Mucosa of descending colon (tissue), 3 donors: ENCODE data around the gene GALNTL6. TPM values are rescaled to one million over a fixed set of nuclear protein-coding genes. Genes with fewer than 3 reads are reported as not detected.
"Not testable (repeated sequence)": the region's sequence is repeated elsewhere in the genome, so short reads cannot be mapped to it uniquely, and the experiment has no call there.

Source experiments
- ATAC-seq: fragments of 200-7000 bp; cut with Tn5 transposase; one replicate; pipeline ENCODE4 v1.9.1; 2020; ENCODE audit warnings: mild to moderate bottlenecking, moderate library complexity
- DNase-seq, 3 donors: peaks; one replicate each; pipeline ENCODE4 v3.0.0-alpha.2; 2020
- H3K36me3 ChIP-seq: fragments of 200-600 bp; one replicate; pipeline ENCODE4 v1.8.0; 2021; ENCODE audit warnings: low read depth, mild to moderate bottlenecking
- H3K4me1 ChIP-seq: fragments of 200-600 bp; one replicate; pipeline ENCODE4 v1.8.0; 2021; ENCODE audit warnings: low read depth, mild to moderate bottlenecking
- H3K4me3 ChIP-seq: fragments of 200-600 bp; one replicate; pipeline ENCODE4 v1.8.0; 2021; ENCODE audit warnings: mild to moderate bottlenecking
- H3K9me3 ChIP-seq: fragments of 200-600 bp; one replicate; pipeline ENCODE4 v1.8.0; 2021; ENCODE audit warnings: mild to moderate bottlenecking
- intact Hi-C, 2 donors: fragments of 100-400 bp; cut with DNase I in 1 of 2; cut with micrococcal nuclease in 1 of 2; formaldehyde crosslinking; loops; one replicate each; pipeline versions ENCODE4 v1.11.0 to v1.11.1; 2022; cut with DNase I, micrococcal nuclease
- total RNA-seq, 3 donors: library from RNA; stranded (reverse); fragmentation: NEBNext Ultra II Directional in 2 of 3; extraction: Animal tissue kit (Norgen Biotek cat#: 25700) in 2 of 3; gene quantifications; one replicate each; pipeline versions ENCODE4 v1.2.1 to v1.2.4, GENCODE V29; 2021 to 2023
- TF ChIP-seq, protein P1 (sequence below): fragments of 200-600 bp; IDR thresholded peaks from one replicate; pipeline ENCODE4 v1.8.0; 2022; ENCODE audit warnings: antibody characterized with exemption, mild to moderate bottlenecking
- donor health status: DM: no; HTN: no; CAD: no; lungs with moderate emphysema.
- donor health status: DM: no; HTN: no; CAD: no.
- donor health status: DM: no; HTN: yes; CAD: no.

Gene GALNTL6
- total RNA-seq, 3 donors from 2014 or later = 0.12 to 0.27 (median 0.19) TPM

DNA sequence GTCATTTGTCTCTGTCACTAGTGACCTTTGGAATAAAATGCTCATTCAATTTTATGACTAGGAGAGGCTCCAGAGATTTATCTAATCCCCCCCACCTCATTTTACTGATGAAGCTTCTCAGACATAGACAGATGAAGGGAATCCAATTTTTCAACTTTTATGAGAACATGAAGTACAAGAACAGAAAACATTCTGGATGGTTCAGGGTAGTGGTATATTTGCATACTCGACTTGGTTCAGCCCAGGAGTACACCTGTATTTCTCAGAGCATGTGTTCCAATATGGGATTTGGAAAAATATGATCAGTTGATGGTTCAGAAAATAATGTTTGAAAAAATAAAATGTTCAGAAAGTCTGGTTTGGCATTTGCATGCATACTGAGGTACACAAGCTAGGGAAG, 1224.0 kb downstream of the GALNTL6 start:
- Histone ChIP-seq H3K4me3 (no peak overlapping the region), H3K36me3 (no peaks in the 10 kb centered on the region), H3K9me3 (no peaks in the 10 kb centered on the region), H3K4me1 (peaks cover 24% of the 10 kb centered on the region)
- TF ChIP-seq, protein P1, sequence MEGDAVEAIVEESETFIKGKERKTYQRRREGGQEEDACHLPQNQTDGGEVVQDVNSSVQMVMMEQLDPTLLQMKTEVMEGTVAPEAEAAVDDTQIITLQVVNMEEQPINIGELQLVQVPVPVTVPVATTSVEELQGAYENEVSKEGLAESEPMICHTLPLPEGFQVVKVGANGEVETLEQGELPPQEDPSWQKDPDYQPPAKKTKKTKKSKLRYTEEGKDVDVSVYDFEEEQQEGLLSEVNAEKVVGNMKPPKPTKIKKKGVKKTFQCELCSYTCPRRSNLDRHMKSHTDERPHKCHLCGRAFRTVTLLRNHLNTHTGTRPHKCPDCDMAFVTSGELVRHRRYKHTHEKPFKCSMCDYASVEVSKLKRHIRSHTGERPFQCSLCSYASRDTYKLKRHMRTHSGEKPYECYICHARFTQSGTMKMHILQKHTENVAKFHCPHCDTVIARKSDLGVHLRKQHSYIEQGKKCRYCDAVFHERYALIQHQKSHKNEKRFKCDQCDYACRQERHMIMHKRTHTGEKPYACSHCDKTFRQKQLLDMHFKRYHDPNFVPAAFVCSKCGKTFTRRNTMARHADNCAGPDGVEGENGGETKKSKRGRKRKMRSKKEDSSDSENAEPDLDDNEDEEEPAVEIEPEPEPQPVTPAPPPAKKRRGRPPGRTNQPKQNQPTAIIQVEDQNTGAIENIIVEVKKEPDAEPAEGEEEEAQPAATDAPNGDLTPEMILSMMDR = no peak
- intact Hi-C loops = no loop called here
- DNase-seq (no peak), ATAC-seq (no peak)

DNA sequence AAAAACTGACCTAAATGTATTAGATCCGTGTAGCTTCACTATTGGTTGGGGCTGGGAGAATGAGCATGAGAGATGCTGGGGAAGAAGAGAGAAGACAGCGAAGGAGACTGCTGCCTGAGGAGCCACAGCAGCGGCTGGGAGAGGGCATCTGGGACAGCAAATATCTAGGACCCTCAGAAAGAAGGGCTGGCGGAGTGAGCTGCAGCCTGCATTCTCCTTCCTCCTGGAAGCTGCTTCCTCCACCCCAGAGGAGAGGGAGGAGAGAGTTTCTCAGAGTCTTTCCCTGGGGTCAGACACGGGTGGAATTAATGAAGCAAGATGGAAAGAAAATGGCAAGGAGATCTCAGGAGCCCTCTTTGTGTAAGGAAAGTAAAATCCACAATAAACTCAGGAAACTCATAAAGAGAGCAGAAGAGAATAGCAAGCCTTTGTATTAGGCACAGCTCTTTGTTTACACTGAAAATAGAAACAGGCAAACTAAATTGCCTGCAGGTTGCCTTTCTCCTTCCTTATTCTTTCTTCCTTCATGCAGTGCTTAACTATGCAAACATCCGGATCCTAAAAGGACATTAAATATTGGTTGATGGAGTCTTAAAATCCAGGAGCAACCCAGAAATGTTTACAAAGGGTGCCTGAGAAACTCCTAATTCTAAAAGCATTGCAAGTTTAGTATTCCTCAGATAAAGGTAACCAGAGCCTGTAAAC, 1225.1 kb downstream of the GALNTL6 start:
- DNase-seq (peak in 1 of 3 donors; percentile 15), ATAC-seq (peak; percentile 88)
- intact Hi-C loops = no loop called here
- Histone ChIP-seq H3K4me1 (peaks cover 24% of the 10 kb centered on the region), H3K4me3 (no peak overlapping the region), H3K9me3 (no peaks in the 10 kb centered on the region), H3K36me3 (no peaks in the 10 kb centered on the region)
- TF ChIP-seq, protein P1 = no peak

DNA sequence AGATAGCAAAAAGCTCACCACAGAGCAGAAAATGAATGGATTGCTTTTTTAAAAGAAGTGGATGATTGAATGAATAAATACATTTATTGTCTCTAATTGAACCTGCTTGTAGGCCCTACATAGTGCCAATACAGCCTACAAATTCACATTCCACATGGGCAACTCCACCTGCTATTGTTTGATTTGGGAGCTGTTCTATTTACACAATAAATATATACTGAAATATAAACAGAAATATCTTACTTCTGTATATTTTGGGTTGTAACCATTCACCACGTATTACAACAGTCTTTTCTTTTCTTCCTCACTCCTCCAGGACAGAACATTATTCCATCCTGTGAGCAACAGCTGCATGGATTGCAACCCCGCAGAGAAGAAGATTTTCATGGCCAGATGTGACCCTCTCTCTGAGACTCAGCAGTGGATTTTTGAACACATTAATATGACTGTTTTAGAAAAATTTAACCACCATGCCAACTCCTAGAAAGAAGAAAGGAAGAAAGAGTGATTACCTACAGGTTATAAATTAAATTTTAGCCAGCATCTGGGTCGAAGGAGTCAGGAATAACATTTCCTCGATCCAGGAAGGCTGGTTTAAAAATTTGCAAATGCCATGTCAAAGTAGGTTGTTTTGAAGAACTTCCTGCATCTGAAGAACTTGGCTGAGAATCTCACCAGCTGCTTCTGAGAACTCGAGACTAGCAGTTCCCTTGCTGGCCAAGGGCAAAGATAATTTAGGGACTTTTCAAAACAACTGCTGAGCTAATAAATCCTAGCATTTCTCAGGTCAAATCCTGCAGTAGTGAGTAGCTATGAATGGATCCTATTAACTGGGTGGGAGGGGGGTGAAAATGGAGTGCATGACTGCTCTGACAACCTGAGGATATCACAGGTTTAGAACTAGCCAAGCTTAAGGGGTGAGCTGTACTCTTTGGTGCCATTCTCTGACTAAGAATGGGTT, 1226.7 kb downstream of the GALNTL6 start:
- no peak overlapping the region for H3K4me3 ChIP-seq
- no peaks in the 10 kb centered on the region for H3K9me3 ChIP-seq
- peak; percentile 65 for ATAC-seq
- peak in 1 of 3 donors; percentile 19 for DNase-seq
- intact Hi-C loops = no loop called here
- TF ChIP-seq, protein P1 = no peak
- peaks cover 24% of the 10 kb centered on the region for H3K4me1 ChIP-seq
- no peaks in the 10 kb centered on the region for H3K36me3 ChIP-seq

DNA sequence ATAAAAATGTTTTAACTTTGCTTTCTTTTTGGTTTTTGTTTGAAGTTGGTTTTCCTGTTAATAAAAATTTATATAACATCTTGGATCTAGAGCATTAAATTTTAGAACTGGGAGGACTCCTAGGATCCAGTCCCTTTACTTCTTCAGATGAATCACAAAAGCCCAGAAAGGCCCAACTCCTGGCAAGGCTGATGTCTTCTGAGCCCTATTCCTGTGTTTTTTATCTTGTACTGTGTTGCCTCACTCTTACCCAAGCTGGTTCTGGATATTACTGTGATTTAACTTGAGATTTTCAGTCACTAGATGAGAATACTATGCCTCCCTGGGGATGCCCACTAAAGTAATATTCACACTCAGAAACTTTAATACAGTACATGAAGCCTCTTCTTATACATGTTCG, 1228.3 kb downstream of the GALNTL6 start:
- no peaks in the 10 kb centered on the region for H3K36me3 ChIP-seq
- ATAC-seq (no peak), DNase-seq (no peak)
- no peaks in the 10 kb centered on the region for H3K9me3 ChIP-seq
- H3K4me3 ChIP-seq = no peak overlapping the region
- TF ChIP-seq, protein P1 = no peak
- H3K4me1 ChIP-seq = peaks cover 24% of the 10 kb centered on the region
- intact Hi-C loops = no loop called here

DNA sequence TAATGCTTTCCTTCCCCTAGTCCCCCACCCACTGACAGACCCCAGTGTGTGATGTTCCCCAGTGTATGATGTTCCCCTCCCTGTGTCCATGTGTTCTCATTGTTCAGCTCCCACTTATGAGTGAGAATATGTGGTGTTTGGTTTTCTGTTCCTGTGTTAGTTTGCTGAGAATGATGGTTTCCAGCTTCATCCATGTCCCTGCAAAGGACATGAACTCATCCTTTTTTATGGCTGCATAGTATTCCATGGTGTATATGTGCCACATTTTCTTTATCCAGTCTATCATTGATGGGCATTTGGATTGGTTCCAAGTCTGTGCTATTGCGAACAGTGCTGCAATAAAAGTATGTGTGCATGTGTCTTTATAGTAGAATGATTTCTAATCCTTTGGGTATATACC, 1228.9 kb downstream of the GALNTL6 start:
- H3K9me3 ChIP-seq, intact Hi-C loops, H3K4me3 ChIP-seq, DNase-seq, H3K36me3 ChIP-seq, ATAC-seq: not testable (repeated sequence)
- H3K4me1 ChIP-seq = peaks cover 17% of the 10 kb centered on the region

DNA sequence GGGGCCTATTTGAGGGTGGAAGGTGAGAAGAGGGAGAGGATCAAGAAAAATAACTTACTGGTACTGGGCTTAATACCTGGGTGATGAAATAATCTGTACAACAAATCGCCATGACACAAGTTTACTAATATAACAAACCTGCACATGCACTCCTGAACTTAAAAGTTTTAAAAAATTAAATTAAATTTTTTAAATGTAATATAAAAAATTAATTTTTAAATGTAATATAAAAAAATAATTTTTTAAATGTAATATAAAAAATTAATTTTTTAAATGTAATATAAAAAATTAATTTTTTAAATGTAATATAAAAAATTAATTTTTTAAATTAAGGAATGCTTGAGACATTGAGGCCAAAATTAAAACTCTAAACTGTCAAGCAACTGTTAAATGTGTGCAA, 1231.1 kb downstream of the GALNTL6 start:
- intact Hi-C loops = no loop called here
- TF ChIP-seq, protein P1 = no peak
- ATAC-seq (no peak), DNase-seq (no peak)
- H3K9me3 ChIP-seq = no peaks in the 10 kb centered on the region
- no peak overlapping the region for H3K4me3 ChIP-seq
- H3K36me3 ChIP-seq = no peaks in the 10 kb centered on the region
- peaks cover 9% of the 10 kb centered on the region for H3K4me1 ChIP-seq
